HG03135 (cell line): ENCODE data around the gene MYH15.

Experiments used
- ATAC-seq: cut with Tn5 transposase; IDR thresholded peaks from one replicate; pipeline ENCODE4 v1.9.1; 2021; ENCODE audit warnings: mild to moderate bottlenecking, moderate library complexity; ENCODE audit not compliant: unreplicated experiment

MYH15 gene

DNA sequence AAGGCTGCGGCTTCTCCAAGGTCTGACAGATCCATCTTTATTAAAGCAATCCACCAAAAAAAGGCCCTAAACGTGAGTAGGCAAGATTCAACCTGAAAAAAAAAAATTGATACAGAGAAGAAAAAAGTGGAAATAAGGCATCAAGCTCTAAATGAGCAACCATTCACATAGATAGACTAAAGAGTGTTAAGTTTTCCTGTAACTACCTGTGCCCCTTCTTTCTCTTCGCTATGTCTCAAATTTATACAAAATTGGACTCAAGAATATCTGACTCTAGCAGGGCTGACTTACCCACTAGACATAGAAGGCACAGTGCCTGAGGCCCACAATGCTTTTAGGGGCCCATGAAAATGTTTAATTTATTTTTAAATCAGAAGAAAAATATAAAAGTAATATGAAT is at the start of gene MYH15:
TSS of gene MYH15 (minus strand) at position 101 of the 400 bp plus-strand sequence. CDS start at position 35, 66 bp downstream.
- no peak for ATAC-seq

DNA sequence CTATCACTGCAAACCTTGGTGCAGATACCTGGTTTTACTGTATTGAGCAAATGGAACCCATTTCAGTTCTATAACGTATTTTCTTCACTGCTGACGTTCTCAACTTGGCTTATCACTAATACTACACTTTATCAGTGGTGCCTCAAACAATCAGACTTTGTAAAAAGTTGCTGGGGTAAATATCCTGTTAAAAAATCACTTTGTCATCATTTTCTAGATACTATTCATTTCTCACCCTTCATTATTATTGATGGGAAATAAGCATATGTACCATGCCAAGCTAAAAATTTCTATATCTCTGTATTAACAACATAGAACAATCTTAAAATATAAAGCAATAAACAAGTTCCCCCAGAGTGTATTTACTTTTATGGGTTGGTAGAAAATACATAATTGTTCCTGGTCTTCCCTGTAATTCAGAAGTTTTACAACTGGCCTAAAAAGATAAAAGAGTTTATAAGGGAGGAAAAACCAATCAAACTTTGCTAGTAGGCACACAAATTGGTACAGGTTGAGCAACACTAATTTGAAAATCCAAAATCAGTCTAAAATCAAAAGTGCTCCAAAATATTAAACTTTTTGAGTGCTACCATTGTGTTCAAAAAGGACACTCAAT is 45.7 kb upstream of the MYH15 start:
- no peak for ATAC-seq

DNA sequence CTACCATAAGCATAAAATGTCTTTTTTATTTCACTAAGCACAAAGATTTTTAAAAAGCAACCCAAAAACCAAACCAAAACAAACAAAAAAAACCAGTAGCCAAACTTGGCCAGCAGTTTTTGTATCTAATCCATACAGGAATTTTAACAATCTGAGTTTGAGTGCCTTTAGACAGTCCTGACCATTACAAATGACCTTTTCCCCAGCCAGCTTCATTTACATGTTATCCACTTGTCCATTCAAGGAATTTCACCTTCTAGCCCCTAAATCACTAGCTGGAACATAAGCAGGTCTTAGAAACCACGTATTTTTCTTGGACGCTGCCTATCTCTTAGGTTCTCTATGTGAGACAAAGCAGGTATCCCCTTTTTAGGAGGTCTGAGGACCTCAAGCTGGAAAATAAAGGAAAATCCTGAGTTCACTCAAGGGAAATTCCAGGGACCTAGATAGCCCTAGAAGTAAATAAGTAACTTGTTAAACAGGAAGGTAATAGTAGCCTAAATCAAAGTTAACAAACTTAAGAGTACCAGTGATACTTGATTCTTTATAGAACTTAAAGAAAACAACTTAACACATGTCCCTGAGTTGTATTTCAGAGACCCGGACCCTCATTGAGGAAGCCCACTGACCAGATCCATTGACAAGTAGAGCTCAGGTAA is 44.6 kb upstream of the MYH15 start:
- no peak for ATAC-seq

DNA sequence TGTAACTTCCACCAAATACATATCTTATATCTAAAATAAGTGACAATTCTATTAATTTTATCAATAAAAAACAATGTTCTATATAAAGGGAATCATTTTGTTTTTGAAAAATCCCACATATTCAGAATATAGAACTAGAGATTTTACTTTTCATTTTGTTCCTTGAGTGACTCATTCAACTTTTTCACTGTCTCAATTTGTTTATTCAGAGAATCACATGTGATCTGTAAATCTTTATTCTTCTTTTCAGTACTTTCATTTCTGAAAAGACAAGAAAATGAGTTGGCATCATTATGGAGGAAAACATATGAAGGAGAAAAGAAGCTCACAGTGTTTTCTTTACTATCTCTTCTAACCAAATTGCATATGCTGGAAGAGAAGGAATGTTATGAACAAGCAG is 43.8 kb upstream of the MYH15 start:
- no peak for ATAC-seq

DNA sequence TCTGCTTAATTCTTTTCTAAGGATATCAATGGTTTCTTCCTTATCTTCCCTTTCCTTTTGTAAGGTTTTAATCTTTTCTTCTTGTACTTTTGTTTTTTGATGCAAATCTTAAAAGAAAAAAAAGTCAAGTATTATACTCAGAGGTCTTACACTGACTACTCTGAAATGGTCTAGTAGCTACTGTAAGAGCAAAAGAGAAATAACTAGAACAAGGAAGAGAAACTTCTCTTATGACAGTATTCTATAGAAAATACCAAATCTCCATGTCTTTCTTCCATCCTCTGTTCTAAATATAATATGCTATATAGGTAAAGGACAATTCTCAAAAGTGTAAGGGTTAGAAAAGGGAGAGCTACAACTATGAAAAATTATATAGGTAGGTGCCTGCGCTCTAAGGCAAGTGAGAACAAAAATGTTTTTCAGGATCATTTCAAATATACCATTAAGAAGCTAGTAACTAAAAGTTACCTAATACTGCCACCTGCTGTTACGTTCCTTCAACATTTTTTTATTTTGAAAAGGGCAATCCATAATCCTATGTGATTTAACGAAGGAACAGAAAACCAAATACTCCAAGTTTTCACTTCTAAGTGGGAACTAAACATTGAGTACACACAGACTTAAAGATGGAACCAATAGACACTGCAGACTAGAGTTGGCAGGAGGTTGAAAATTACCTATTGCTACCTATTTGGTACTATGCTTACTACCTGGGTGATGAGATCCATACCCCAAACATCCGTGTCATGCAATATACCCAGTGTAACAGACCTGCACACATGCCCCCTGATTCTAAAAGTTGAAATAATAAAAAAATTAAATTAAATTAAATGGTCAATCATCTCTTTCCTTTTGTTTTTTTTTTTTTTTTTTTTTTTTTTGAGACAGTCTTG is 42.1 kb upstream of the MYH15 start:
- ATAC-seq, result no peak

DNA sequence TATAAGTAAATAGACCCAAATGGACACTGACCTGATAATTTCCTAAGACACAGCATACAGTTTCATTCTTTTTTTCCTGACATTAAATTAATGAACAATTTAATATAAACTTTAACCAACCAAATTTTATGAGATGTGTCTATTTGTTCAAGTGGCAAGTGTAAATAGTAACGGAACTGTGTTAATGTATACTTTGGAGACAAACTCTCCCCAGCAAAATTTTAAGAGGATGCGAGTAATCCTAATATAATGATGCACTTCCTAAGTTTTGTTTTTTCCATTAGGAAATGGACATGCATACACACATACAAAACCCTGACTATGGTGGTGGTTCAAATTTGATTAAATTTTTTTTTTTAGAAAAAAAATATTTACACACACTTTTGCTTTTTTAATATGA is 38.5 kb upstream of the MYH15 start:
- ATAC-seq, result no peak

DNA sequence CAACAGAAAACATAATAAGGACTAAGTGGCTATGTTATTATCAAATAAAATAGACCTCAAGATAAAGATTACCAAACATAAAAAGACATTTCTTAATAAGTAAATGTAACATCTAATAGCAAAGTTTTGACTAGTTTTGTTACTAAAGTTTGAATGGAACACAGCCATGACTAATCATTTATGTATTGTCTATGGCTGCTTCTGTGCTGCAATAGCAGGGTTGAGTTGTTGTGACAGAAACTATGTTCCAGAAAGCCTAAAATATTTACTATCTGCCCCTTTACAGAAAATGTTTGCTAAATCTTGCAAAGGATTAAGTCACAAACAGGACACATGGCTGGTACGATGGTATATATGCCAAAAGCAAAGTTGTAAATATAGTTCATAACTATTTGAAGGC is 37.9 kb upstream of the MYH15 start:
- ATAC-seq, result no peak

DNA sequence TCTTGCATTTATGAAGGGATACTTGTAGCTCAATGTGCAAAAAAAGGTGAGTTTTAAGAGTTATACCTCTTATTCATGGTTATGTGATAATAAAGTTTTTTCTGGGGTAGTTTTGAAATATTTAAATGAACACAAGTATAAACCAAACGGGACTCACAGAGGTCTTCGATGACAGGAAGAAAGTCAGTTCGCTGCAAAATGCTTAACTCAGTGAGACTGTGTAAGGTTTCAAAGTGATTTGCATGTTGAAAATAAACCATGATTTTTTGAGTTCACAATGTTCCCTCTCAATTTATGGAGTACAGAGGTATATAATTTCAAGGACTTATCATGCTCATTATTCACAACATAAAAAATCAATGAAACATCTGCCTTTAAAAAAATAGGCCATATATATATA is 36.3 kb upstream of the MYH15 start:
- no peak for ATAC-seq

DNA sequence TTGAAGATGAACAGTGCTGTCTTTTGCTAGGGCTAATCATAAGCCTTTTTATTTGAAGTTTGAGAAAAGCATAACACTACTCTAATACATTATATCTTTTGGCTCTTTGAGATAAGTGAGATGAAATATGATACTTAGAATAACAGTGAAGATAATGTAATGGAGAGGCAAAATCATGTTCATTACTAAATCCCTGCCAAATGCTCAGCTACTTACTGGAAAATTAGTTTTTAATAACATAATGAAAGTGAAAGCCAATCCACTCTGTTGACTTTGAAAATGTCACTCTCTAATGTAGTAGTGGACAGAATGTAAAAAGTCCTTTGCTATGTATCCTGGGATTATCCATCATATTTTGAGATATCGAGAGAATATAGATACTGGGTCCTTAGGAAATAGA is 35.9 kb upstream of the MYH15 start:
- no peak for ATAC-seq

DNA sequence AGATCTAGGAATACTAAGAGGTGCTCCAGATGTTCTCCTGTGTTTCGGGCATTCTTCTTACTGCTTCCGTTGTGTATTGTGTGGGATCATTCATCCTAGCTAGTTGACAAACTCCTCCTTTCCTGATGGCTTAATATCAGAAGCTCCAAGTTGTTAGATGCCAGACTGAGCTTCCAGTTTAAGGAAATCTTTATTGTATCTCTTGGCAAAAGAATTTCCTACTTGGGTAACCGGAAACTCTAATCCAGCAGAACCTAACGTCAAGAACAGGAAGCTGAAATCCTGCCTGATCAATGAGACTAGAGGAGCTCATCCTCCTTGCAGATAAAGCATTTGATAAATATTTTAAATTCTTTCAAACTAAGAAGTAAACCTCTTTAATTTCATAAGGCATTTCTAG is 27.7 kb upstream of the MYH15 start:
- no peak for ATAC-seq

DNA sequence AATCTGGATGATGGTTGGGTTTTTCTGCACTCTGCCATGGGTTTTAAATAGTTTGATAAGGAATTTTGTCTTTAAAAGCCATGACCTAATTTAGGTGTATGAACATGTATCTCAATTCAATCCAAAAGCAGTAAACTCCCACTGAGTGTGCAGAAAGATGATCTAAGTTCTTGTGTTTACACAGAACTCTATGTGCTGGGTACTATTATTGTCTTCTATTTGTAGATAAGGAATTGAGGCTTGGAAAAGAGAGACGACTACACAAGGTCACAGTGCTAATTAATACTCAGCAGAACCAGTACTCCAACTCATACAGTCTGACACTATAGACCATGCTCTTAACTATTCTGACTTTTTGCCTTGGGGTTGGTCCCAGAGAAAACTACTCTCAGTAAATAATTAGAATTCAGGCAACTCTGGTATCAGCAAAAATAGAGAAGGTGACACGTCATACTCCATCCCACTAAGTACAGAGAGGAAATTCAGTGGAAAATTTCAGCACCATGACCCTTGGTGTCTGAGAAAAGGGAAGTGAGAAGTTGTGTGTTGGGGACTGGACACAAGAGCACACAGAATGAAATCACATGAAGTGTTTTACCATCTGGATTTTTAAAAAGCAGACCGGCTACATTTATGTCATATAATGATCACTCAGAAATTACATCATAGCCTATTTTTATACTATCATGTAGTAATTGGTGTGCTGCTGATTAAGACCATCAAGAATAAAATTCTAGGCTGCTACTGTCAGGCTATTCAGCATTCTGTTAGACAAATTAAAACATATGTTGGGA is 18.3 kb upstream of the MYH15 start:
- peak; percentile 94 for ATAC-seq

DNA sequence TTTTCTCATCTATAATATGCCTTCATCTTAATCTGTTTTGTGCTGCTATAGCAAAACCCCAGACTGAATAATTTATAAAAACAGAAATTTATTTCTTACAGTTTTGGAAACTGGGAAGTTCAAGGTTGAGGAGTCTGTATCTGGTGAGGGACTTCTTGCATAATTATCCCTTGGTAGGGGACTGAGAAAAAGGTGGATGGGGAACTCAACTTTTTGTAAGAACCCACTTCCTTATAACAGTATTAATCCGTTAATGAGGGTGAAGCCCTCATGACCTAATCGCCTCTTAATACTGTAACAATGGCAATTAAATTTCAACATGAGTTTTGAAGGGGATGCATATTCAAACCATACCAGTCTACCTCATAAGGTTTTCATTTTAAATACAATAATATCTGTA is 17.4 kb upstream of the MYH15 start:
- no peak for ATAC-seq

DNA sequence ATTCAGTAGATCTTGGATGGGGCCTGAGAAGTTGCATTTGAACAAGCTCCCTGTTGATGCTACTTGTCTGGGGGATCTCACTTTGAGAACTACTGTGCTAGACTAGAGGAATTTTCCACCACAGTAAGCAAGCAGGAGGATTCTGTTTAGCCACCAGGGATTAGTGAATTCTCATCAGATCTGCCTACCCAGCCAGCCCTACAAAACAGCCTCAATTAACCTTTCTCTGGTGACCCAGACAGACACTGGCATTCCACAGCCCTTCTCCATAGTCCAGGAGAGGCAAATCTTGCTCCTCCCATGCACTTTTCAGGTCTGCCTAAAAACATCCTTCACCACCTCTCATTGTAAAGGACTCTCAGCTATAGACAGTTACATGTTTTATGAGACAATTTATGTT is 16.7 kb upstream of the MYH15 start:
- no peak for ATAC-seq

DNA sequence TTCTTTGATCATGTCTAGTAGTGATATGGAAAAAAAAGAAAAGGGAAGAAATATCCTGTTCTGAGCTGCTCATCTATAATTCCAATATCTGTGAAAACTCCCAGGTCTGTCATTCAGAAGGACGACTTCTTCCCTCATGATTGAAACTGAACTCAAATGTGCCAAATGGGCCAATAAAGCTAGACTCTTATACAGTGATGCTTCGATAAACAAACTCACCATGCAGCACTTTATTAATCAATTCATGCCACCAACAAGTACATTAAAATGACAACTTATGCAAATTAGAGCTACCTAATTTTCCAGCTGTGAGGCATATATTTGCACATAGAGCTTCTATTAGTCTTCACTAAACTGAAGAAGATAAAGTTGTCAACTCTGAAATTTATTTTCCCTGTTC is 15.6 kb upstream of the MYH15 start:
- no peak for ATAC-seq

DNA sequence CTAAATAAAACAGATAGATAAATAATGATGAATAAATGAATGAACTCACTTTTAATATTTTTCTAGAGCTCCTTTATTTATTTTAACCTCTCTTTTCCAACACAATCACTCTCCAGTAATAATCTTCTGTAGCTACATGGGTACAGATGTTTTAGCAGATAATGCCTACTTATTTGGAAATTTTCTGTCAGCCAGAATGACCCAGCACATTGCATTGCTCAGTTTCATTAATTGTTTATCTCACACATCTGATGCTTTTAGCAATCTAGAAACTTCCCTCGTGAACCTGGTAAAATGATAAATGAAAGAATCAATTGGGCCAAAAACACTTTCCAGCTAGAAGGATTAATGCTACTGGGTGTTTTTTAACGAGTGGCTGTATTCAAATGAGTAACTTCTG is 14.9 kb upstream of the MYH15 start:
- no peak for ATAC-seq

DNA sequence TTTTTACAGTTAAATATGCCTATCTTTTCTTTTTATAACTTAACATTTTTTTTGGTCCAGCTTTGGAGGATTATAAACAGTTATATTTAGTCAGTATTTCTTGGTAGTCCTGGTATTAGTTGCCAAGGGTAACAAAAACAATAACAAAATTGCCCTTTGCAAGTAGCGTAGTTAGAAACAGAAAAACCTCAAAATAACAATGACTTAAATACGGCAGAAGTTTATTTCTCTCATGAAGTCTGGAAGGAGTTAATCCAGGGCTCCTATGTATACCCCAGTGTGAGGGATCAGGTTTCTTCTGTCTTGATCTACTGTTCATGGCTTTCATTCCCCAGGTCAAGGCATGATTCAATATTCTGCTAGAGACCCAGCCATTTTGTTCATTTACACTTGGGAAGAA is 14.1 kb upstream of the MYH15 start:
- ATAC-seq, result no peak

DNA sequence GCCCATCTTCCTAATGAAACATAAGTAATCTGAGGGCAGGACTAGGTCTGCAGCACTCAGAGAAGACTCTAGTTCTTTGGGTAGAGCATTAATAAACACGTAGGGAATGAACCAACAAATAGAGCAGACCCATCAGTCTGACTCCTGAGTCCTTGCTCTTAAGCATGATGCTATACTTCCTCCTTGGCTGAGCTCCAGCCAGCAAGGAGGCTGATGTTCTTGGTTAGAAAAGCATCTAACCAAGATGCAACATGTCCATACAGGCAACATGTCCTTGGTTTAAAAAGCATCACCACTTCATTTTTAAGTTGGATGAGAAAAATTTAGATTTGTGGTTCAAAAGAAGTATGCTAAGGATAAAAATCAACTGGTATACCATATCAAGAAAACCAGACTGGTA is 8.5 kb upstream of the MYH15 start:
- no peak for ATAC-seq

DNA sequence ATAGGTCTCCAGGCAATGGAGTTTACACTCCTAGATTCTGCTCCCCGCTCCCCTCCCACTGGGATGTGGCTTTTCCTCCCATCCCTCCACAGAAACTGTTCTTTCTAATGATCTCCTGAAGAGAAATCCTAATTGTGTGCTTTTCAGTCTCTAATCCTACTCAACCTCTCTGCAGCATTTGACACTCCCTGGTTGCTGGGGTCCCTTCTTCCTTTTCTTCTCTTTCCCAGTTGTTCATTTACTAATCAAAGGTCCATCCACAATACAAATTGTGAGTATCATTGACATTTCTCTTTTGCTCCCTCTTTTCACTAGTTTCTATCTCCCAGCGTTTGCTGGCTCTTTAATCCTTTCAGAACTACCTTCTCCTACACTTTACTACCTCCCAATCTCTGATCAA is 6.5 kb upstream of the MYH15 start:
- ATAC-seq, result no peak

DNA sequence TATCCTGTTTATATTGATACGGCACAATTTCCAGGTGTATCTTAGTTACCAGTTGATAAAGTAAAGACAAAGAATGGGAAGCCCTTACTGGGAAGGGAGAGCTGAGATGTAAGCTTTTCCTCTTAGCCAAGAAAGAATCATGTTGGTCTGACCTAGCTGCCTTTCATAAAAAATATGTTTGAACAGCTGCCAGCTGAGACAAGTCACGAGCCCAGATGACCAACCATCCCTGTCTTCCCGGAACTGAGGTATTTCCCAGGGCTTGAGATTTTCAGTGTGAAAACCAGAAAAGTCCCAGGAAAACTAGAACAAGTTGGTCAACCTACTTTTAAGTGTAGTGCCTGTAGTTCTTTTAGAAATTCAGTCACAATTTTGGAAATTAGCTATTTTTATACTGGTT is 3.6 kb upstream of the MYH15 start:
- no peak for ATAC-seq

DNA sequence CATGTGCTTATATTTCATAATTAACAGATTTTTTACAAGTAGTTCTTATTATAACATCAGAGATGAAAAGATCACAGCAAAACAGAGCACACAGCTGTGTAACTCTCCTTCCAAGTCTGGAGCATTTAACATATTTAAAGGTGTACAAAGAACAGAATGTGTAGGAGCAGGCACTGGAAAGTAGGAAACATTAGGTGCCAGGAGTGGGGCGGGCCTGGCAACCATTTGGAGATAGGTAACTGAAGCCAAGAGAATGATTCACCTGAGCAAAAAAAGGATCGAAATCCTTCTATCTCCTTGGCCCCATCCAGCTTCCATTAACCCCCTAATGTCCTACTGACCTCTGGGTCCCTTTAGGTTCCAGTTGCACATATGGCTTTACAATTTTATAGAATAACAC is 2.3 kb upstream of the MYH15 start:
- no peak for ATAC-seq

DNA sequence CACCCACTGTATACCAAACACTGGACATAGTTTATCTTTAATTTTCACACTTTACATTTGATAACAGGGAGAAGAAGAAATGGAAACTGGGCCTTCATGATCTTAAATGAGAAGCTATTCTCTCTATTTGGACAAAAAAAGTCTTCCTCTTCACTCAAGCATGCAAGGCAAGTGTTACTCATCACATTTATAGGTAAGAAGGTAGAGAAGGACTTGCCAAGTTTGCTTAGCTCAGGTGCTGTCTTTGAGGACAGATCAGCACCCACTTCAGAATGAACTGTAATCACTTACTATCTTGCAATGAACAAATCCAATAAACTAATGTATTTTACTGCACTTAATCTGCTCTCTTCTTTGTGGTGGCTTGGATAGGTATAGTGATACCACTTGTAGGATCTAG is 1.1 kb upstream of the MYH15 start:
- ATAC-seq, result no peak
